OCI-M2 (cell line): ENCODE data around the gene BARX2.

Experiments
- DNase-seq: peaks from one replicate; lab custom pipeline; 2025; ENCODE audit not compliant: unreplicated experiment; lab: John Stamatoyannopoulos, UW

Gene BARX2

GRCh38 chr11:129396454-129396853, 20.8 kb downstream of the BARX2 start:
- no peak for DNase-seq

GRCh38 chr11:129402206-129403171, 26.8 kb downstream of the BARX2 start:
- DNase-seq, result no peak

DNA sequence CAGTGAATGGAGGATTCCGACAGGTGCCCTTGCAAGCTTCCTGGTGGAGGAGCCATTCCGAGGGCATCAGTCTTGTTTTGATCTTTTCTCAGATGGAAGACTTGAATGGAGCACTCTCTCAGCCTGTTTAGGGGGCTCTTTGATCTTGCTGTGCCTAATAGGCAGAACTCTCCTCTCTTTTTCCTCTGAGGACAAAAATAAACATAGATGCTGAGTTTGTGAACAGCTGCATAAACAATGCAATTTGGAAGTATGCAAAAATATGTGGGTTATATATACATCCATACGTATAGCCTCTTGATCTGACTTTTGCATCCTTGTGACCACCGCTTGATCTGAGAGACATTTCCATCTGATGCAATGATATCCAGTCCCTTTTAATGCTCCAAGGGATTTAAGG, 29.1 kb downstream of the BARX2 start:
- no peak for DNase-seq

DNA sequence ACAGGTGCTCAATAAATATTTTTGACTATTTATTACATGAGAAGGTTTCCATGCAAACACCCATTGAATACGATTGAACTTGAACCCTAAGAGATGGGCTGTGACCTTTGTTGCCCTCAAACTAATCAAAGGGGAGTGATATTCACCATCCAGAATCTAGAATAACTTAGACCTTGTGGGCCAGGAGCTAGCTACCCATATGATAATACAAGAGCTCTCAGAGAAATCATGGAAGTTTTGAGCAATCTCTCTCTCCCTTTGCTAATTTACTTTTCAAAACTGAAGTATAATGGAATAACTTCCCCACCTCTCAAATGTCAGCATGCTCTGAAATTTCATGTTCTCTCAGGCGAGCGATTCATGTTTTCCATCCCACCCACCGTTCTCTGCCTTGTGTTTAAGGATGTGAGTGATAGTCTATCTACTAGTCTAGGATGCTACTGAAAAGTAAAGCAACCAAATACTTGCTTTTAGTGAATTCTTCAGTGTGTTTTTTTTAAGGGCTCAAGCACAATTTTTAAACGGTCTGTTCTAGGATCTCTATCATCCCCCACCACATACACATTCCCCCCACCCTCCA, 33.3 kb downstream of the BARX2 start:
- DNase-seq, result no peak

DNA sequence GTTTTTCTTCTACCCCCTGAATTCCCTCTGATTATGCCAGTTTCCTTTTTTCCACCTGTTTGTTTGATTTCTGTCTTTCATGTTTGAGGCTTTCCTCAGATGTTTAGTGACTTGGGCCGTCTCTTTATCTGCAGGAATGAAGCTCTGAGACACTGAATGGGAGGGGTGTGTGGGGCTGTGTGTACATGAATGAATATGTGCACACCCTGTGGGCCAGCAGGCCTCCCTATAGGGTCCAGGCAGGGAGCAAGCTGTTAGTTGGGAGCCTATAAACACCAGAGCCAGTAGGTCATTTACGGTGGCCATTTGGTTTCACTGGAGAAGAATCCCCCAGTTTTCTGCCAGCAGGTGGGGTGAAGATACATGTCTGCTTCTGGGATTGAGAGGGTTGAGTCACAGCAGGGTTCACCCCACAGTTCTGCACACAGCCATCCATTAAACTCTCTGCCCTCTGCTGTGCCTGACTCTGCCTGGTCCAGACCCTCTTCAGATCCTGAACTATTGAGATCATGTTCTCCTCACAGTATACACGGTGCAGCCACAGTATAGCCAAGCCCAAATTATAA, 34.8 kb downstream of the BARX2 start:
- no peak for DNase-seq

DNA sequence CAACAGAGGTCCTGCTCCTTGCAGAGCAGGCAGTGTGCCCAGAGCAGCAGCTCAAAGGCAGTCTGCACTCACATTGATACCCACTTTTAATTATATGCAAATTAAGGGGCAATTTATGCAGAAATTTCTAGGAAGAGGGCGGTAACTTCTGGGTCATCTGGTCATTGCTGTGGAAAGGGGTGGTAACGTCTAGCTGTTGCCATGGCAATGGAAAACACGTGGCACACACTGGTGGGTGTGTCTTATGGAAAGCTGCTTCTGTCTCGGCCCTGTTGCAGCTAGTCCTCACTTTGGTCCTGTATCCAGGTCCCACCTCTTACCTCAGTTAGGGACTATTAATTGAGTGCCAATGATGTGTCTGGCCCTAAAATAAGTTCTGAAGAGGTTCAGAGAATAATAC, 36.8 kb downstream of the BARX2 start:
- DNase-seq, result no peak

DNA sequence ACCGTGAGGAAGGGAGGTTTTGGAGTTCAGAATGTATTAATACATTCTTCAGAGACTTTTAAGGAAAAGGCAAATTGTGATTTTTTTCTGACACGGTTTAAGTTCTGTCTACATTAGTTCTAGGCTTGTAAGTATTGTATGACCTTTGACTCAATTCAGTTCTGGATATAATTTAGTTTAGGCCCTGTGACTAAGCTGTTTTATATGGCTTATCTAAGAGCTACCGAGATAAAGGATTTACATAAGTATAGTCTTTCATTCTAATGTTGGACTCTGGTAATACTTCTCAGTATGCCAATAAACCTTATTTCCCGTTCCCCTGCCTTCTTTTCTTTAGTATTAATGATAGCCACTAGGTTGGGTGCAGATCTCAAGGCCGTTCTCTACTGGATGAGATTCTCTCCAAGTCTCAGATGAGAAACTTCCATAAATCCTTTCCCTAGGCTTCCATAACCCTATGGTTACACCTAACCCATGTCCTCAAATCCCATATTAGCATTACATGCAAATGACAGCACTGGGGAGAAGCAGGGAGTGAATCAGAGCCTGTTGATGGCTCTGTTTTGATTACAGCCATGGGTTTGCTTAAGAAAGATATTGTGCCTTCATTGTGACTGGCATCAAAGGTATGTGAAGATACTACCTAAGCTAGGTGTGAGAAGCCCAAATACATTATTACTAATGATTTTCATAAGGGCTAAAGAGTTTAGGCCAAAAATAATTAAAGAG, 38.7 kb downstream of the BARX2 start:
- DNase-seq, result no peak

GRCh38 chr11:129416080-129416820, 40.6 kb downstream of the BARX2 start:
- no peak for DNase-seq

GRCh38 chr11:129417458-129417857, 41.8 kb downstream of the BARX2 start:
- DNase-seq, result no peak

DNA sequence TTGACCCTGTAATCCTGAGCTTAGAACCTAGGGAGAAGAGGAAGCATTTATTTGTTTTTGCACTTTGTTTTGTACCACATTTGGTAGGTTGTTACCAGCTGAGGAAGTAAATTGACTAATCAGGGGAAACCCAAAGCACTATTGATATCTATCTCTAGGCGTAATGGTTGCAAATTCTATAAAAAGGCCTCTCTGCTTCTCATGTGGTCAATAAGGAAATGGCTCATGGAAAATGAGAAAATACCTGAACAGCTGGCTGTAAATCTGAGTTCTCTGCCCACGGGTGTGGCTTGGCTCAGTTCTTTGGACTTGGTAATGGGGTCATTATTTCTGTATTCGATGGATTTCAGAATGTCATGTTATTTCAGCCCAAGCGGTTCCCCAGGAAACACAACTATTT, 42.4 kb downstream of the BARX2 start:
- DNase-seq, result no peak

GRCh38 chr11:129419386-129419785, 43.7 kb downstream of the BARX2 start:
- DNase-seq, result no peak

DNA sequence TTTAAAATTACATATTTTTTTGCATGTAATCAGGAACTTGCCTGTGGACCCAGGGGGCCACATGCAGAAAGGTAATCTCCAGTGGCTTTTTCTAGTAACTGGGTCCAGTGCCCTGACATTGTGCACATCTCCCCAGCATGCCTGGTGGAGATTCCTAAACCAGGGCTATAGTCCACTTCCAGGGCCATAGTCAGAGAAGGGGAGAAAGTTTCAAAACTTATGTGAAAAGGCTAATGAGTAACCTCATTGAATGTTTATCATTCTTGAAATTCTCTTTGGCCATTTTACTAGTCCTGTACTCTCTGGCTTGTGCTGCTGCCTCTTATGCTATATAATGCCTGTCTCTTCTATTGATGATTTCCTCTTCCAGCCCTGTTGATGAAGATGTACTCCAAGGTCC, 47.8 kb downstream of the BARX2 start:
- DNase-seq, result no peak

- DNase-seq, result no peak
Observed at GRCh38 chr11:129425214-129425613, 49.6 kb downstream of the BARX2 start.

GRCh38 chr11:129426038-129426437, 50.4 kb downstream of the BARX2 start:
- no peak for DNase-seq

GRCh38 chr11:129426776-129427175, 51.1 kb downstream of the BARX2 start:
- no peak for DNase-seq

- no peak for DNase-seq
Observed at GRCh38 chr11:129427376-129427775, 51.7 kb downstream of the BARX2 start.

- DNase-seq, result no peak
Observed at GRCh38 chr11:129427816-129428406, 52.3 kb downstream of the BARX2 start.

DNA sequence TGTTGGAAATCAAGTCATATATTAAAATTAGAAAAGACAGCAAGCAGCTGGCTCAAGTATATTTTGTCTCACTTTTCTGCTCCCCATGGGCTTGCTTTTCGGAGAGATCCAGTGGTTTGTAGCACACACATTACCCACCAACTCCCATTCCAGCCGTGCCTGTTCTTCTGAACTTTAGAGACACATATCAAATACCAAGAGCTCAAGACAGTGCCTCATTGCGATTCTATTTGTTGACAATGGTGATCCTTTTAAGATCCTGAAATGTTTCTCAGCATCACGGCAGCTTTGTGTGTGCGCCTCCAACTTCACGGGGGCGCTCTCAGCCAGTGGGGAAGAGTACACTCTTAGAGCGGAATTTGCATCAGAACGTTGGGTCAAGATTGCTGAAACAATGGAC, 52.9 kb downstream of the BARX2 start:
- no peak for DNase-seq

- no peak for DNase-seq
Observed at GRCh38 chr11:129434641-129435498, 59.2 kb downstream of the BARX2 start.
